SK-MEL-5 (cell line): ENCODE results near the gene ZKSCAN8. TPM values are rescaled to one million over a fixed set of nuclear protein-coding genes. Genes with fewer than 3 reads are reported as not detected.
"Not testable (repeated sequence)": the region's sequence is repeated elsewhere in the genome, so short reads cannot be mapped to it uniquely, and the experiment has no call there.

Experiments
- DNase-seq: peaks from one replicate; pipeline ENCODE4 v3.0.0-alpha.2; 2016; ENCODE audit warnings: low read depth, low spot score
- in situ Hi-C: cut with HindIII; loops from 2 replicates; pipeline ENCODE4 v1.10.0; 2016; ENCODE audit warnings: low sequenced_read_pairs, high pct_unique_total_duplicates, low pct_unique_long_range_greater_than_20kb
- polyA plus RNA-seq, 2 experiments: library from polyadenylated mRNA; depleted of rRNA; stranded (reverse); fragments of >200 nt; gene quantifications; 2 replicates each; pipeline ENCODE4 v1.2.3, GENCODE V29; 2015
- total RNA-seq: library from RNA; depleted of rRNA; stranded (reverse); fragments of >200 nt; shearing (Covaris generic); gene quantifications from 2 replicates; pipeline ENCODE4 v1.2.3, GENCODE V29; 2014; rRNA removed

The ZKSCAN8 gene
- total RNA-seq, result 12.7 and 12.9 TPM in 2 replicates
- 4.2 and 9.6 TPM in 2 replicates for polyA plus RNA-seq (2015; cell fraction: cytosol; rRNA removed)
- polyA plus RNA-seq (2015; cell fraction: nucleus; rRNA removed), result 53.3 and 63.1 TPM in 2 replicates

- DNase-seq, result peak; percentile 90
- in situ Hi-C loops, result no loop called here
Observed at GRCh38 chr6:28141500-28142329, at the start of gene ZKSCAN8. TSS of gene ZKSCAN8 (plus strand) at chr6:28141883. CDS start at chr6:28148408, 6,525 bp downstream.

GRCh38 chr6:28102222-28102621 lies 39.5 kb upstream of the ZKSCAN8 start:
- in situ Hi-C loops, DNase-seq: not testable (repeated sequence)

DNA sequence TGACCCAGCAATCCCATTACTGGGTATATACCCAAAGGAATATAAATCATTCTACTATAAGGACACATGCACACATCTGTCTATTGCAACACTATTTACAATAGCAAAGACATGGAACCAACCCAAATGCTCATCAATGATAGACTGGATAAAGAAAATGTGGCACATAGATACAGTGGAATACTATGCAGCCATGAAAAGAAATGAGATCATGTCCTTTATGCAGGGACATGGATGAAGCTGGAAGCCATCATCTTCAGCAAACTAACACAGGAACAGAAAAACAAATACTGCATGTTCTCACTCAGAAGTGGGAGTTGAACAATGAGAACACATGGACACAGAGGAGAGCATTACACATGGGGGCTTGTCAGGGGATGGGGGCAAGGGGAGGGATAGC lies 39.0 kb upstream of the ZKSCAN8 start:
- in situ Hi-C loops, result not testable (repeated sequence)

GRCh38 chr6:28104392-28105244 lies 37.1 kb upstream of the ZKSCAN8 start:
- in situ Hi-C loops, result no loop called here
- peak; percentile 69 for DNase-seq

More for the DNA sequence above, 39.0 kb upstream of the ZKSCAN8 start:
- not testable (repeated sequence) for DNase-seq

DNA sequence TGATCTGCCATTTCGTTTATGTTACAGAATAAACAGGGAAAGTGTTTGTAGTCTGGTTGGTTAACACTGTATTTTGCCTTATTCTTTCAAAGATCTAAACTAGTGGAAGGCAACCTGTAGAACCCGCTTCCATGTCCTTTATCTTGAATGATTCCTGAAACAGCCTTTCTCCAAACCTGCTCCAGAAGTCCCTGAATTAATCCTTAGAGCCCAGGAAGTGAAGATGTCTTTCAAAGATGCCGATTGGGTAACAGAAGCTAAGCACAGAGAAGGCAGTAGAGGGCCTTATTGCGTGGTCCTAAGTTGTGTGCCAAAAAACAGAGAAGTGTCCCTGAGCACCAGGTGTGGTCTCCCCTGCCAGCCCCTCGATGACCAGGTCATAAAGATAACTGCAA lies 36.4 kb upstream of the ZKSCAN8 start:
- peak; percentile 21 for DNase-seq
- in situ Hi-C loops, result no loop called here

DNA sequence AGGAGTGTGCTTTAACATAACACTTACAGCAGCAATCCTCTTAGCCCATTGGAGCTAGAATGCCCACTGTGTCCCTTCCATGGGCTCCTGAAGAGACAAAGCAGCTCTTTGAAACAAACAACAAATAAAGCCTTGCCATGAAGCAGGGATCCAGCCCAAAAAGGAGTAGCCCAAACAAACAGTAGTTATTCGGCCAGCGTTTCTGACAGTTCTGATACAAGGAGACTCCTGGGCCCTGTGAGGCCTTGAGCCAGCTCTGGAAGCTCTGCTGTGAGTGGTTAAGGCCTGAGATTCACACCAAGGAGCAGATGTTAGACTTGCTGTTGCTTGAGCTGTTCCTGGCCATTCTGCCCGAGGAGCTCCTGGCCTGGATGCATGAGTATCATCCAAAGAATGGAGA lies 34.2 kb upstream of the ZKSCAN8 start:
- in situ Hi-C loops, result no loop called here
- no peak for DNase-seq

- in situ Hi-C loops, result no loop called here
- DNase-seq, result no peak
Observed at GRCh38 chr6:28111964-28112363, 29.7 kb upstream of the ZKSCAN8 start.

GRCh38 chr6:28115799-28116198 lies 25.9 kb upstream of the ZKSCAN8 start:
- in situ Hi-C loops, result no loop called here
- no peak for DNase-seq

GRCh38 chr6:28117386-28118050 lies 24.2 kb upstream of the ZKSCAN8 start:
- peak; percentile 33 for DNase-seq
- in situ Hi-C loops, result no loop called here

GRCh38 chr6:28118217-28118616 lies 23.5 kb upstream of the ZKSCAN8 start:
- DNase-seq, result no peak
- in situ Hi-C loops, result no loop called here

- in situ Hi-C loops, result no loop called here
- no peak for DNase-seq
Observed at GRCh38 chr6:28121876-28122275, 19.8 kb upstream of the ZKSCAN8 start.

DNA sequence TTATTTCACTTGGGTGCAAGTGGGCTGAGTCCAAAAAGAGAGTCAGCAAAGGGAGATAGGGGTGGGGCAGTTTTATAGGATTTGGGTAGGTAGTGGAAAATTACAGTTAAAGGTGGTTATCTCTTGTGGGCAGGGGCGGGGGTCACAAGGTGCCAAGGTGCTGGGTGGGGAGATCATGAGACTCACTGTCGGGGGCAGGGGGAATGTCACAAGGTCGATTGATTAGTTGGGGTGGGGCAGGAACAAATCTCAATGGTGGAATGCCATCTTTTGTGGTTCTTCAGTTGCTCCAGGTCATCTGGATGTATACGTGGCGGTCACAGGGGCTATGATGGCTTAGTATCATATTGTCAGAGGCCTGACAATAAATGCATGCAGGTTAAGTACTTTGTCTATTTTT lies 19.4 kb upstream of the ZKSCAN8 start:
- DNase-seq, in situ Hi-C loops: not testable (repeated sequence)

GRCh38 chr6:28124350-28124970 lies 17.2 kb upstream of the ZKSCAN8 start, which contains the start of gene ZSCAN16:
TSS of gene ZSCAN16 (plus strand) at chr6:28124609. CDS start at chr6:28125444, 835 bp downstream.
- in situ Hi-C loops, result no loop called here
- DNase-seq, result peak; percentile 67

GRCh38 chr6:28124971-28125353 lies 16.7 kb upstream of the ZKSCAN8 start:
- in situ Hi-C loops, result no loop called here
- no peak for DNase-seq

GRCh38 chr6:28125401-28125800 lies 16.3 kb upstream of the ZKSCAN8 start:
- DNase-seq, result no peak
- in situ Hi-C loops, result no loop called here

DNA sequence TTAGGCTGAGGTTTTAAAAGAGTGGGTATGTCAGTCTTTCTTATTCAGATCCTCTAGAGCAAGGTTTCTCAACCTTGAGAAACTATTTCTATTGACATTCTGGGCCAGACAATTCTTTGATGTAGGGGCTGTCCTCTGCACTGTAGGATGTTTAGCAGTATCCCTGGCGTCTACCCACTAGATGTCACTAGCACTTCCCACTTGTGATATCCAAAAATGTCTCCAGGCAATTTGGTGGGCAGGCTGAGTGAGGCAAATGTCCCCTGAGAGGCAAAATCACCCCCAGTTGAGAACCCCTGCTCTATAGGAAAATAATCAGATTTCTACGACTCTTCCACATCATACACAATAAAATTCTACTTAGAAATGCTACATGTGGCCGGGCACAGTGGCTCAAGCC lies 7.7 kb upstream of the ZKSCAN8 start:
- in situ Hi-C loops, result no loop called here
- peak; percentile 82 for DNase-seq

GRCh38 chr6:28134716-28135115 lies 7.0 kb upstream of the ZKSCAN8 start:
- in situ Hi-C loops, result no loop called here
- DNase-seq, result peak; percentile 14
